ENCODE data around the gene ZNF785.

GRCh38 chr16:30603945-30604315, 18.4 kb upstream of the ZNF785 start:
- TF ChIP-seq, protein P1, sequence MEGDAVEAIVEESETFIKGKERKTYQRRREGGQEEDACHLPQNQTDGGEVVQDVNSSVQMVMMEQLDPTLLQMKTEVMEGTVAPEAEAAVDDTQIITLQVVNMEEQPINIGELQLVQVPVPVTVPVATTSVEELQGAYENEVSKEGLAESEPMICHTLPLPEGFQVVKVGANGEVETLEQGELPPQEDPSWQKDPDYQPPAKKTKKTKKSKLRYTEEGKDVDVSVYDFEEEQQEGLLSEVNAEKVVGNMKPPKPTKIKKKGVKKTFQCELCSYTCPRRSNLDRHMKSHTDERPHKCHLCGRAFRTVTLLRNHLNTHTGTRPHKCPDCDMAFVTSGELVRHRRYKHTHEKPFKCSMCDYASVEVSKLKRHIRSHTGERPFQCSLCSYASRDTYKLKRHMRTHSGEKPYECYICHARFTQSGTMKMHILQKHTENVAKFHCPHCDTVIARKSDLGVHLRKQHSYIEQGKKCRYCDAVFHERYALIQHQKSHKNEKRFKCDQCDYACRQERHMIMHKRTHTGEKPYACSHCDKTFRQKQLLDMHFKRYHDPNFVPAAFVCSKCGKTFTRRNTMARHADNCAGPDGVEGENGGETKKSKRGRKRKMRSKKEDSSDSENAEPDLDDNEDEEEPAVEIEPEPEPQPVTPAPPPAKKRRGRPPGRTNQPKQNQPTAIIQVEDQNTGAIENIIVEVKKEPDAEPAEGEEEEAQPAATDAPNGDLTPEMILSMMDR (conservative IDR thresholded peaks at IDR 0.05 in 1 of 2, IDR thresholded peaks at IDR 0.05 in 1 of 2; ENCODE audit: extremely low read depth in 1 of 2, insufficient read depth in 1 of 2, low read depth in 1 of 2, low read length in 2 of 2) = no peak
- no peak for TF ChIP-seq EZH2 (IDR thresholded peaks at IDR 0.05; ENCODE audit: borderline replicate concordance, low read length)
